K562 (cell line): Measurements from ENCODE around the gene NFIC. TPM values are rescaled to one million over a fixed set of nuclear protein-coding genes. Genes with fewer than 3 reads are reported as not detected.

Experiments used
- DACH1 ChIP-seq: fragments of 450-650 bp; IDR thresholded peaks from 2 replicates; pipeline ENCODE4 v1.6.1; 2018; ENCODE audit not compliant: partially characterized antibody
- DLX4 ChIP-seq: fragments of 250-450 bp; sonication (Bioruptor Pico); IDR thresholded peaks from 2 replicates; pipeline ENCODE4 v1.6.1; 2021; ENCODE audit warnings: mild to moderate bottlenecking
- E2F4 ChIP-seq: sonication (generic); formaldehyde crosslinking; IDR thresholded peaks from 2 replicates; pipeline ENCODE4 v1.8.0; 2022; ENCODE audit warnings: mild to moderate bottlenecking, low read depth, missing genetic modification reagents
- GMEB1 ChIP-seq: fragments of 250-450 bp; sonication (Bioruptor Pico); IDR thresholded peaks from 2 replicates; pipeline ENCODE4 v1.4.0; 2020; ENCODE audit warnings: mild to moderate bottlenecking
- KDM4B ChIP-seq, 2 experiments: fragments of 450-650 bp in 1 of 2; sonication (generic) in 1 of 2; IDR thresholded peaks; 2 replicates each; pipeline ENCODE4 v1.6.1; 2016 to 2017; ENCODE audit warnings: borderline replicate concordance in 2 of 2, antibody characterized with exemption in 1 of 2, low read depth in 1 of 2, mild to moderate bottlenecking in 1 of 2
- MBD1 ChIP-seq: fragments of 250-450 bp; sonication (Bioruptor Pico); IDR thresholded peaks from 2 replicates; pipeline ENCODE4 v1.8.0; 2022; ENCODE audit warnings: inconsistent platforms
- NFRKB ChIP-seq: fragments of 450-650 bp; IDR thresholded peaks from 2 replicates; pipeline ENCODE4 v1.6.1; 2016; ENCODE audit warnings: low read depth
- NR2C1 ChIP-seq, 2 experiments: fragments of 450-650 bp; IDR thresholded peaks; 2 replicates each; pipeline ENCODE4 v1.6.1; 2017; ENCODE audit warnings: mild to moderate bottlenecking in 2 of 2, antibody characterized with exemption in 1 of 2, inconsistent platforms in 1 of 2, missing compliant biosample characterization in 1 of 2, missing genetic modification characterization in 1 of 2
- POLR2A ChIP-seq: fragments of 450-650 bp; conservative IDR thresholded peaks from 2 replicates; pipeline ENCODE4 v1.6.1; 2016
- RNF2 ChIP-seq: sonication (generic); IDR thresholded peaks from 2 replicates; pipeline ENCODE4 v1.6.1; 2016
- SIN3B ChIP-seq: fragments of 450-650 bp; IDR thresholded peaks from 2 replicates; pipeline ENCODE4 v1.6.1; 2017; ENCODE audit warnings: low read depth, mild to moderate bottlenecking, moderate library complexity
- VEZF1 ChIP-seq: fragments of 200-800 bp; sonication (Bioruptor generic); IDR thresholded peaks from 2 replicates; pipeline ENCODE4 v1.6.1; 2017; ENCODE audit warnings: missing genetic modification characterization, missing compliant biosample characterization
- ZBTB9 ChIP-seq: fragments of 450-650 bp; formaldehyde crosslinking; IDR thresholded peaks from 2 replicates; pipeline ENCODE4 v1.4.0; 2020; ENCODE audit warnings: mild to moderate bottlenecking, moderate library complexity
- ZC3H11A ChIP-seq: IDR thresholded peaks from 2 replicates; pipeline ENCODE4 v1.6.1; 2012; ENCODE audit warnings: low read depth, low read length, improper control_type of control experiment
- ZNF143 ChIP-seq: sonication (generic); formaldehyde crosslinking; IDR thresholded peaks from 2 replicates; pipeline ENCODE4 v1.9.0; 2022; ENCODE audit warnings: mild to moderate bottlenecking, missing genetic modification reagents
- ZNF280B ChIP-seq: fragments of 250-450 bp; sonication (Bioruptor Pico); IDR thresholded peaks from 2 replicates; pipeline ENCODE4 v1.5.1; 2021; ENCODE audit warnings: mild to moderate bottlenecking
- ZNF717 ChIP-seq: fragments of 250-450 bp; sonication (Bioruptor Pico); IDR thresholded peaks from 2 replicates; pipeline ENCODE4 v1.5.0; 2021
- polyA plus RNA-seq, 8 experiments: library from polyadenylated mRNA; depleted of rRNA in 4 of 8; stranded (reverse) in 5 of 8; unstranded in 3 of 8; fragments of >200 nt; fragmentation: Nextera tagmentation in 2 of 8; fragmentation: Illumina TruSeq in 1 of 8; extraction: Ambion mirVana in 2 of 8; extraction: Trizol in 1 of 8; gene quantifications; 2 replicates each; pipeline versions ENCODE4 v1.2.1 to v1.2.3, GENCODE V29; 2011 to 2014; ENCODE audit warnings: inconsistent platforms in 1 of 8, missing spikeins in 1 of 8
- total RNA-seq, 7 experiments: library from RNA; depleted of rRNA in 6 of 7; stranded (reverse); fragments of >200 nt in 6 of 7; fragmentation: Illumina TruSeq in 2 of 7; extraction: Trizol in 2 of 7; gene quantifications; 2 replicates each; pipeline versions ENCODE4 v1.2.1 to v1.2.3, GENCODE V29; 2011 to 2021; ENCODE audit warnings: low replicate concordance in 1 of 7

NFIC gene
- total and polyA plus RNA-seq, 9 of the 15 experiments (the other 6 are each of a cell fraction or from before 2014, with no cell fraction given) = 0.71 to 62.1 (median 6.9) TPM

- no peak for TF ChIP-seq GMEB1 (CRISPR knock-in tag)
- peak; percentile 96 for TF ChIP-seq VEZF1 (CRISPR knock-in tag)
- no peak for TF ChIP-seq ZNF280B (CRISPR knock-in tag)
- TF ChIP-seq NFRKB = no peak; the same call in 1 of the 2 replicates
- TF ChIP-seq ZNF143 = no peak
- TF ChIP-seq NR2C1 (IDR thresholded peaks at IDR 0.05) = peak; percentile 31; the same call in 1 of the 2 replicates
- no peak for TF ChIP-seq NR2C1 (tag; IDR thresholded peaks at IDR 0.05)
- TF ChIP-seq DLX4 (CRISPR knock-in tag) = no peak
- TF ChIP-seq SIN3B = no peak
- no peak for TF ChIP-seq ZNF717 (CRISPR knock-in tag)
- TF ChIP-seq MBD1 = no peak
- TF ChIP-seq RNF2 = no peak
- peak in 1 of 2 experiments; percentile 47; a peak in 2 of 4 replicates for TF ChIP-seq KDM4B (IDR thresholded peaks at IDR 0.05; ENCODE audit: borderline replicate concordance in 2 of 2, low read depth in 1 of 2)
- no peak for TF ChIP-seq ZC3H11A
- TF ChIP-seq E2F4 (CRISPR knock-in tag) = no peak
- TF ChIP-seq POLR2A = peak; percentile 41; the same call in 1 of the 2 replicates
- TF ChIP-seq DACH1 = no peak
- no peak for TF ChIP-seq ZBTB9 (CRISPR knock-in tag)
These were observed at the start of gene NFIC (continued) for GRCh38 chr19:3365836-3366752.
